ENCODE results near the gene ZIC4. TPM values are rescaled to one million over a fixed set of nuclear protein-coding genes. Genes with fewer than 3 reads are reported as not detected.

The ZIC4 gene
- total and polyA plus RNA-seq, 2 of the 8 experiments (the other 6 are each of a cell fraction or from before 2014, with no cell fraction given), result 0.03 to 0.13 TPM

DNA sequence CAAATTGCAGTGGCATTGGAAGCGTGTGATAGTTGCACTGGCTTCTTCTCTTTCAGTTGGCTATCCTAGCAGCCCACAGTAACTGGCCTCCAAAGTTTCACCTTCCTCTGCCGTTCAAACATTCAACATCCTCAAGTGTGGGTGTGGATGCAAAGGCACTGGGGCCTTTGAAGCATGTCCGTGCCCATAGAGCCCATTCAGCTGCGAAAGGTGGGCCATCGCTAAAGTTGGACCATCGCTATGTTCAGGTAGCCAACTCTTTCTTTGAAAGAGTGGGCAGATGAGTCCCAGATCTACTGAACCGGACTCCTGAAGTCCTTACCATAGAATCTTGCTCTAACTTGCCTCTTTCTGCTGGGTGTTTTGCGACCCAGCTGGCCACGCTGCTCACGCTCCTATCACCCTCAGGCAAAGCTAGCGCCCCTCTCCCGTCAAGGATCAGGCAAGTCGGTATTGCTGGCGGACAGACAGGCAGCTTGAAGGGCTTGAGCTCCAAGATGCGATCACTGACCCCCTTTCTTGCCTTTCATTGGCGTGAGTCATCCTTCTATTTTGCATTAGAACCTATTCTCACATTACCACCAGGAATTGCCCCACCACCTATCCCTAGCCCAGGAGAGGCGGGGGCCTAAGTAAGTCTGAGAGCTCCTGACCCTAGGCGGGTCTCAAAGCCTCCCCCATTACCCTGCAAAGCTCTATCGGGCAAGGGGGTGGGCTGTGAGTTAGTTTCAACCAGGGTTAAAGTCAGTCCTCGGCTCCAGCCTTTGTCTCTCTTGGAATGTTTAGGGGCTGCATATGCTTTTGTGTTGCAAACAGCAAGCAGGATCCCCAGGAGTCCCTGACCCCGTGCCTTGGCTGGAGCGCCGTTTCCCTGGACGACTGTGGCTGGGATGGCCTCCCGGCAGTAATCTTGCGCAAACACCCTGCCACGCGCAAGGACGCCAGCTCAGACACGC lies 28.7 kb downstream of the ZIC4 start (continued):
- TF ChIP-seq GTF2F1 (IDR thresholded peaks at IDR 0.05; ENCODE audit: borderline replicate concordance, low read depth, low read length) (no peak), CBX8 (IDR thresholded peaks at IDR 0.05; ENCODE audit: borderline replicate concordance, low read depth, low read length) (no peak), EP300 (IDR thresholded peaks at IDR 0.05; ENCODE audit: borderline replicate concordance in 1 of 2, low read depth in 2 of 2, low read length in 2 of 2) (no peak), SIX5 (IDR thresholded peaks at IDR 0.05; ENCODE audit: low read depth, low read length) (no peak), ASH2L (IDR thresholded peaks at IDR 0.05; ENCODE audit: low read length) (peak; percentile 95)
- TF ChIP-seq, protein P1, sequence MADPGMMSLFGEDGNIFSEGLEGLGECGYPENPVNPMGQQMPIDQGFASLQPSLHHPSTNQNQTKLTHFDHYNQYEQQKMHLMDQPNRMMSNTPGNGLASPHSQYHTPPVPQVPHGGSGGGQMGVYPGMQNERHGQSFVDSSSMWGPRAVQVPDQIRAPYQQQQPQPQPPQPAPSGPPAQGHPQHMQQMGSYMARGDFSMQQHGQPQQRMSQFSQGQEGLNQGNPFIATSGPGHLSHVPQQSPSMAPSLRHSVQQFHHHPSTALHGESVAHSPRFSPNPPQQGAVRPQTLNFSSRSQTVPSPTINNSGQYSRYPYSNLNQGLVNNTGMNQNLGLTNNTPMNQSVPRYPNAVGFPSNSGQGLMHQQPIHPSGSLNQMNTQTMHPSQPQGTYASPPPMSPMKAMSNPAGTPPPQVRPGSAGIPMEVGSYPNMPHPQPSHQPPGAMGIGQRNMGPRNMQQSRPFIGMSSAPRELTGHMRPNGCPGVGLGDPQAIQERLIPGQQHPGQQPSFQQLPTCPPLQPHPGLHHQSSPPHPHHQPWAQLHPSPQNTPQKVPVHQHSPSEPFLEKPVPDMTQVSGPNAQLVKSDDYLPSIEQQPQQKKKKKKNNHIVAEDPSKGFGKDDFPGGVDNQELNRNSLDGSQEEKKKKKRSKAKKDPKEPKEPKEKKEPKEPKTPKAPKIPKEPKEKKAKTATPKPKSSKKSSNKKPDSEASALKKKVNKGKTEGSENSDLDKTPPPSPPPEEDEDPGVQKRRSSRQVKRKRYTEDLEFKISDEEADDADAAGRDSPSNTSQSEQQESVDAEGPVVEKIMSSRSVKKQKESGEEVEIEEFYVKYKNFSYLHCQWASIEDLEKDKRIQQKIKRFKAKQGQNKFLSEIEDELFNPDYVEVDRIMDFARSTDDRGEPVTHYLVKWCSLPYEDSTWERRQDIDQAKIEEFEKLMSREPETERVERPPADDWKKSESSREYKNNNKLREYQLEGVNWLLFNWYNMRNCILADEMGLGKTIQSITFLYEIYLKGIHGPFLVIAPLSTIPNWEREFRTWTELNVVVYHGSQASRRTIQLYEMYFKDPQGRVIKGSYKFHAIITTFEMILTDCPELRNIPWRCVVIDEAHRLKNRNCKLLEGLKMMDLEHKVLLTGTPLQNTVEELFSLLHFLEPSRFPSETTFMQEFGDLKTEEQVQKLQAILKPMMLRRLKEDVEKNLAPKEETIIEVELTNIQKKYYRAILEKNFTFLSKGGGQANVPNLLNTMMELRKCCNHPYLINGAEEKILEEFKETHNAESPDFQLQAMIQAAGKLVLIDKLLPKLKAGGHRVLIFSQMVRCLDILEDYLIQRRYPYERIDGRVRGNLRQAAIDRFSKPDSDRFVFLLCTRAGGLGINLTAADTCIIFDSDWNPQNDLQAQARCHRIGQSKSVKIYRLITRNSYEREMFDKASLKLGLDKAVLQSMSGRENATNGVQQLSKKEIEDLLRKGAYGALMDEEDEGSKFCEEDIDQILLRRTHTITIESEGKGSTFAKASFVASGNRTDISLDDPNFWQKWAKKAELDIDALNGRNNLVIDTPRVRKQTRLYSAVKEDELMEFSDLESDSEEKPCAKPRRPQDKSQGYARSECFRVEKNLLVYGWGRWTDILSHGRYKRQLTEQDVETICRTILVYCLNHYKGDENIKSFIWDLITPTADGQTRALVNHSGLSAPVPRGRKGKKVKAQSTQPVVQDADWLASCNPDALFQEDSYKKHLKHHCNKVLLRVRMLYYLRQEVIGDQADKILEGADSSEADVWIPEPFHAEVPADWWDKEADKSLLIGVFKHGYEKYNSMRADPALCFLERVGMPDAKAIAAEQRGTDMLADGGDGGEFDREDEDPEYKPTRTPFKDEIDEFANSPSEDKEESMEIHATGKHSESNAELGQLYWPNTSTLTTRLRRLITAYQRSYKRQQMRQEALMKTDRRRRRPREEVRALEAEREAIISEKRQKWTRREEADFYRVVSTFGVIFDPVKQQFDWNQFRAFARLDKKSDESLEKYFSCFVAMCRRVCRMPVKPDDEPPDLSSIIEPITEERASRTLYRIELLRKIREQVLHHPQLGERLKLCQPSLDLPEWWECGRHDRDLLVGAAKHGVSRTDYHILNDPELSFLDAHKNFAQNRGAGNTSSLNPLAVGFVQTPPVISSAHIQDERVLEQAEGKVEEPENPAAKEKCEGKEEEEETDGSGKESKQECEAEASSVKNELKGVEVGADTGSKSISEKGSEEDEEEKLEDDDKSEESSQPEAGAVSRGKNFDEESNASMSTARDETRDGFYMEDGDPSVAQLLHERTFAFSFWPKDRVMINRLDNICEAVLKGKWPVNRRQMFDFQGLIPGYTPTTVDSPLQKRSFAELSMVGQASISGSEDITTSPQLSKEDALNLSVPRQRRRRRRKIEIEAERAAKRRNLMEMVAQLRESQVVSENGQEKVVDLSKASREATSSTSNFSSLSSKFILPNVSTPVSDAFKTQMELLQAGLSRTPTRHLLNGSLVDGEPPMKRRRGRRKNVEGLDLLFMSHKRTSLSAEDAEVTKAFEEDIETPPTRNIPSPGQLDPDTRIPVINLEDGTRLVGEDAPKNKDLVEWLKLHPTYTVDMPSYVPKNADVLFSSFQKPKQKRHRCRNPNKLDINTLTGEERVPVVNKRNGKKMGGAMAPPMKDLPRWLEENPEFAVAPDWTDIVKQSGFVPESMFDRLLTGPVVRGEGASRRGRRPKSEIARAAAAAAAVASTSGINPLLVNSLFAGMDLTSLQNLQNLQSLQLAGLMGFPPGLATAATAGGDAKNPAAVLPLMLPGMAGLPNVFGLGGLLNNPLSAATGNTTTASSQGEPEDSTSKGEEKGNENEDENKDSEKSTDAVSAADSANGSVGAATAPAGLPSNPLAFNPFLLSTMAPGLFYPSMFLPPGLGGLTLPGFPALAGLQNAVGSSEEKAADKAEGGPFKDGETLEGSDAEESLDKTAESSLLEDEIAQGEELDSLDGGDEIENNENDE (IDR thresholded peaks at IDR 0.05; ENCODE audit: insufficient replicate concordance, low read length), result peak; percentile 59
- TF ChIP-seq, protein P2, sequence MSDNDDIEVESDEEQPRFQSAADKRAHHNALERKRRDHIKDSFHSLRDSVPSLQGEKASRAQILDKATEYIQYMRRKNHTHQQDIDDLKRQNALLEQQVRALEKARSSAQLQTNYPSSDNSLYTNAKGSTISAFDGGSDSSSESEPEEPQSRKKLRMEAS (IDR thresholded peaks at IDR 0.05), result 0 out of 2 replicates have a peak, but pooled peaks have one; percentile 34

Measured in H1 (cell line).